HS-5 (cell line): Measurements from ENCODE around the gene FSHR.

Experiments used
- DNase-seq: peaks from one replicate; pipeline ENCODE4 v3.0.0-alpha.2; 2012; ENCODE audit warnings: low read depth

FSHR gene

GRCh38 chr2:49029406-49029805 is 124.9 kb downstream of the FSHR start:
- no peak for DNase-seq

GRCh38 chr2:49028101-49028500 is 126.2 kb downstream of the FSHR start:
- no peak for DNase-seq

- DNase-seq: no peak
These were observed 127.6 kb downstream of the FSHR start for GRCh38 chr2:49026706-49027105.

DNA sequence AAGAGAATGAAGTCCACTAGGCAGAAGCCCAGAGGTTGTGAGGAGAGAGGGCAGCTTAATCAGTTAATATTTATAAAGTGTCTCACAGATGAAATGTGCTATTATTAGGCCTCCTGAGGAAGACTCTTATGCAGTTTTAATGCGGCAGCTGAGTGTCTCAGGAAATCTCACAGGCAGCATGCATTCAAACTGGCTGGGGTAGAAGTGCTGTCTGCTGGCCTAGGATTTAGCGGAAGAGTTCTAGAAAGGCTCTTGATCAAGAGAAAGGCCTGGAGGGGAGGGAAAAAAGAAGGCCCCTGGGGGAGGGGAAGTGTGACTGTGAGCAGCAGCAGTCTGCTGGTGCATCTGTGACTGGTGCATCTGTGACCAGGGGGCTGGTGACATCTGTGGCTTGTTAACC is 133.0 kb downstream of the FSHR start:
- DNase-seq: no peak

GRCh38 chr2:49005261-49005660 is 149.1 kb downstream of the FSHR start:
- DNase-seq: no peak

- no peak for DNase-seq
These were observed 150.2 kb downstream of the FSHR start for GRCh38 chr2:49004036-49004626.

DNA sequence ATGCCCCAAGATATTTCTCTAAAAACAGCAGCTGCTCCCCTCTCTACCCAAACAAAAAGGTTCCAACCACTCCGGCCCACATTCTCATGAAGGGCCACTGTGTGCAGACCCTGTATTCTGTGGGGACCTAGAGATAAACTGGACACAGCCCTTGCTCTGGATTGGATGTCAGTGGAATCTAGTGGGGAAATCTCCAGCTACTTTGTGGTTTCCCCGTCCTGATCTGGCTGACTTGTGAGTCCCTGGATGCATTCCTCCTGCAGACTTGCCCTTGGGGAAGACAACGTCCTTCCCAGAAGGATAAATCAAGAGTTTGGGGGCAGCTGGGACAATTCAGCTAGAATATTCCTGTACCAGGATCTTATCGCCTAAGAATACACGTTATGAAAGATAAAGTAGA is 151.1 kb downstream of the FSHR start:
- DNase-seq: no peak

GRCh38 chr2:49002750-49003149 is 151.6 kb downstream of the FSHR start:
- no peak for DNase-seq

DNA sequence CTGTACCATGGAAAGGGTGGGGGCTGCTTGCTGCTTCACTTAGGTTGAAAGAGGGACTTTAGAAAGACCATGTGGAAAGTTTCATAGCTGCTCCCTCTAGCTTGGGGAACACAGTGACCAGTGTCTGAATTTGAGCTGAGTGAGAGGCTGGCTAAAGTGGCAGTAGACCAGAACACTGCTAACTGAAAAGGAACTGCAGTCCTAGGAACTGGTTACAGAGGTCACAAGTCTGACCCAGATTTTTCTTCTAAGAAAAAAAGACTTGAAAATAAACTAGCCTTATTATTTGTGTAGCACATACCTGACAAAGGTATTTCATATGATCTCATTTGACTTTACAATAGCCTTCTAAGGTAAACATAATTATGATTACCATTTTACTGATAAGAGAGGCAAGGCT is 153.6 kb downstream of the FSHR start:
- no peak for DNase-seq

DNA sequence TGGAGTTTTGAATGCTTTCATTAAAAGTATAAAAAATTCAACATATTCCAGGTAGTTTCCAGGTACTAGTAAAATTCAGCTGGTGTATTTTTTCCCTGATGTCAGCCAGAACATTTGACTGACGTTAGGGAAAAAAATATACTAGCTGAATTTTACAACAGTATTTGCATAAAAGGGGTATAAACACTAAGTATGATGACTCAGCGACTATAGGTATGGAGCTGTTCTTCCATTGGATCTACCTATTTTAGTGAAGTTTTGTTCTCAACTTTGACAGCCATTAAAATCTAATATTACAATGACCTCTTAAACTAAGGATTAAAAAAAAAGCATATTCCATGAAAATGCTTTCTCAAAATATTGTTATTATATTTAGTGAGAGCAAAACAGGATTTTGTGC is 155.9 kb downstream of the FSHR start:
- no peak for DNase-seq

GRCh38 chr2:48993576-48993975 is 160.7 kb downstream of the FSHR start:
- no peak for DNase-seq

DNA sequence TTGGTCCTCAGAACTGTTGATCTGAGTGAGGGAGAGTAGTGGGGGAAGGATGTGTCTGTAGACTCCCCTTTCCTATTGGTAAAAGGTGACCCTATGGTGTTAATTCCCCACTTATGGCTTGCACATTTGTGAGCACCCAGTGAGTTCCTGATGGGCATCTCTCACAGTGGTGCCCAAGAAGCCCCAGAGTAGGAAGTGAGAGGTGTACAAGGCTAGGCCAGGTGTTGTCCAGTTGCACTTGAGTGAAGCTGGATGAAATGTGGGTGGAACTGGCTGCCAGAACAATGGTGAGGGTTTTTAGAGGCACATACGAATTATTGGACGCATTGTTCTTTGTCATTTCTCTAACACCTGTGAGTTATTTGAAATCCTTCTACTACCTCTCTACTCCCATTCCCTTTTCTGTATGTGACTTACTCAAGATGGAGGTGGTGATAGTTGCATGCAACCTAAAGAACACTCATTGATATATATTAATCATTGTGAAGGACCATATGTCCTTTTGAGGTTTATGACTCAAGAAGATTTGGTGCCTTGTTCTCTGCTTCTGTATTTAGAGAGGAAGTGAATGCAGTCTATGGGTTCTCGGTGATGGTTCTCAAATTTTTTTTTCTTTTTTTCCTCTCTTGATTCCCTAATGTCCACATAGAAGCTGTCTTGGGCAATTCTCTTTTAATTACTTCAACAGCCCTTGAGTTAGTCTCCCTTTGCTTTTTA is 162.7 kb downstream of the FSHR start:
- no peak for DNase-seq

DNA sequence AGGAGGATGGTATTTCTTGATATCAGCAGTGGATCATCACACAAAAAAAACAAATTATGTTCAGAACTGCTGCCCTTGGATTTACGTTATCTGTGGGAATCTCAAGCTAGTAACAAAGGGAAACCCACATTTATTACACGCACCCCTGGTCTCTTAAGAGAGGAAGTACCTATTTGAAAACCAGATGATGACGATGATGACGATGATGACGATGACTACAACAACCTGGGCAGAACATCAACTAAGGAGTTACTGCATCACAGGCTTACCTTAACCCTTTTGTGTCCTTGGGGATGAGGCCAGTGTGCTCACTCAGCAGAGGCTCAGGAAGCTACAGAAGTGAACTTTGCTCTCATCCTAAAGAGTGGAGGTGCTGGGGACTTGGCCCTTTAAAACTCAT is 169.4 kb downstream of the FSHR start:
- no peak for DNase-seq

GRCh38 chr2:48983551-48983950 is 170.8 kb downstream of the FSHR start:
- DNase-seq: no peak

DNA sequence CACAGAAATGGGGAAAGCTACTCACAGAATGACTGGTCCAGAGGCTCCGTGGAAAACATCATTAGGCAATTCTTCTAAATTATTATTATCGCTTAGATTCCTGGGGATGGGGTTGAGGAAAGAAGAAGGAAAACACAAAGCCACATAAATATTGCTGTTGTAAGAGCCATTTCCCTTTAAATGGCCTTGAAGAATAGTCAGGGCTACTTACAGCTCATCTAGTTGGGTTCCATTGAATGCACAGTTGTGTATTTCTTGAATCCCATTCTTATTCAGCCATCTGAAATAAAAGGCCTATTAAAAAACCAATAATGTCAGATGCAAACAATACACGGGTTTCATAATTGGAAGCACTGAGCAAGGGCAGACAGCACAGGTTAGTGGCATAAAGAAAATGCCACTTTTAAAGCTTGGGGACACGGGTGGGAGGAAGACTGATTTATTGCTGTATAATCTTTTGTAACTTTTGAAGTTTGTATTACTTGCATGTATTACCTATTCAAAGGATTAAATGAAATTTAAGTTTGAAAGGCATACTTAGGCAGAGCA is 171.4 kb downstream of the FSHR start:
- no peak for DNase-seq

DNA sequence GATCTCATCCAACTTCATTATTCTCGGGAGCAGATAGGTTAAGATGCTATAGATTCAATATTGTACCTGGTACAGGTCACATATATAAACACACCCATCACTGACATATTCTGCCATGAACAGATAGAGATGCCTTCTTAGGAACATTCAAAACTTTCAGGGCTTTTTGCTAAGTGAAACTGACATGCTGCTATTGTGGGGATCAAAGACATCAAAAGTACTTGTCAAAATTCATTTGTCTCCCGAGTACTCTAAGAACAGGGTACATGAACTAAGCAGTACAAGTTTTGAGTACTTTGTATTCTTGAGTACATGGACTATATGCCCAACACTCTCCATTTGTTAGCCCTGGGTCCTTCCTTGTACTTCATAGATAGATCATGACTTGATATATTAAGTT is 173.5 kb downstream of the FSHR start:
- no peak for DNase-seq

DNA sequence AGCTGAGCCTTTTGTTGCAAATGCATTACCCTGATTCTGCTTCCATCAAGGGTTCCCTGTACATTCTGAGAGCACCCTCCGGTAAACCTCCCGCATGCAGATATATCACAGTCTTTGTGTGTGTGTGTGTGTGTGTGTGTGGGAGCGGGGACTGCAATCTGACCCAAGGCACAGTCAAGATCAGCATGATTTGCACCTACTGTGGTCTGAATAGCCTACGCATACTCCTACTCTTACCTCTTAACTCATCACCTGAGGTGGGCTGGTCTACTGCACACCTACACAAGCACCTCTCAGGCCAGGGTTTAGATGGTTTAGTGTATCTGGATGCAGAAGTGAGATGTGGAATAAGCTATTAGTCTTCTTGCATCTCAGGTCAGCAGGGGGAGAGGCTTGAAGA is 174.6 kb downstream of the FSHR start:
- no peak for DNase-seq

DNA sequence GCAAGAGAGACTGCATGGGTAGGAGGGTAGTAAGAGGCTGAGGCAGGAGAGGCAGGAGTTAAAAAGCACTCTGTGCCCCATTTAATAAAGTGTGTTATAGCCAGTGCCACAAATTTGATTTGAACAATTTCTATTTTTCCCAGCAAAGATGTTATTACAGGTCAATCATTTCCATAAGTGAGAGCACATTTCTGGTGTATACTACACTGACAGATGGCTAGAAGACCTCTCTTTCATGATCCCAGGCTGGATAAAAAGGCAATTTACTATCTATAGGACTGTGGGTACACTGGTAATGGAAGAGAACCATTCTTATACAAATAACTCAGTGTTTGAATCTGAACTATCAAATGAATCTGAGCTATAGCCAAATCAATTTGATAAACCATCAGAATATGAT is 176.2 kb downstream of the FSHR start:
- no peak for DNase-seq

DNA sequence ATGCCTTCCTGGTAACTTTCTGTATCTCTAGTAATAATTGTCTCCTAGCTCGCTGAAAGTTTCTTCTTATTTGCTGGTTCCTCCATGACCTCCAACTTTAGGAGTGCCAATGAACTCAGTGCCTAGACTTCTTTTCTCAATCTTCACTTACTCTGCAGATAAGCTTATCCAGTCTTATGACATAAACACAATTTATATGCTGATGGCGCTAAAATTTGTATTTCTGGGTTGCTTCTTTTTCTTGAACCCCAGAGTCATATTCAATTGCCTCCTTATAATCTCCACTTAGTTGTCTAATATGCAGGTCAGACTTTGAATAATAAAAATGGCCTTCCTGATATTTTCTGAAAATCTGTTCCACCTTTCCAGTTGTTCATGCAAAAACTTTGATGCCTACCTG is 182.5 kb downstream of the FSHR start:
- DNase-seq: no peak

DNA sequence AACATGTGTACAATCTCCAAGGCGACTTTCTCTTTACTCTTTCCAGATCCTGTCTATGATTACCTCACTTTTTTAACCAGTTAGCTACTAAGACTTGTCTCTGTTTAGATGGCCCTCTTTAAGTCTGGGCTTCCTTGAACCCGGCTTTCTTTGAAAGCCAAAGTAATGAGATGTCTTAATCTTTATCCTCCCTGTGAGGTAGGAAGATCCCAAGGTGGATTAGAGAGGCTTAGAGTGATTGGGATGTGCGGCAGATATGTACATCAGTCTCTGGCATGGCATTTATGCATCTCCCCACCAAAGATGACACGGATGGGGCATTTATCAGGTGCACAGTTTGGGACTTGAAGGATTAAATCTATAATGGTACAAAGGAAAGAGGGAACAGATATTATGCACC is 186.3 kb downstream of the FSHR start:
- DNase-seq: no peak

- DNase-seq: no peak
These were observed 189.1 kb downstream of the FSHR start for GRCh38 chr2:48965204-48965603.

DNA sequence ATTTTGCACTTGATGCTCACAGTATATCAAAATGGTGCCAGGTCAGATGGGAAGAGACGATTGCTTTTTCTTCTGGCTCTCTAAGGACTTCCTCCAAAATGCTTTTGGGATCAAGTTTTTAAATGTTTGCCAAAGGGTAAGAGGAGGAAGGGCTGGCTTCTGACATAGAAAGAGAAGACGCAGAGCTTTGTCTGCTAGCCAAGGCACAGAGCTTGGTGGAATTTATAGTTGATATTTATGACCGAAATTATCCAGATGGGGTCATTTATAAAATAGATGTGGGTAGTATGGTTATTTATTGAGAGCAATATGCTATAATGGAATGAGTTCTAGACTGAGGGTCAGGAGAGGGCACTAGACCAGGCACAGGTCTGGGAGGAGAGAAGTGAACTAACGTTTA is 193.3 kb downstream of the FSHR start:
- DNase-seq: no peak

GRCh38 chr2:48954935-48955334 is 199.4 kb downstream of the FSHR start:
- peak; percentile 11 for DNase-seq

DNA sequence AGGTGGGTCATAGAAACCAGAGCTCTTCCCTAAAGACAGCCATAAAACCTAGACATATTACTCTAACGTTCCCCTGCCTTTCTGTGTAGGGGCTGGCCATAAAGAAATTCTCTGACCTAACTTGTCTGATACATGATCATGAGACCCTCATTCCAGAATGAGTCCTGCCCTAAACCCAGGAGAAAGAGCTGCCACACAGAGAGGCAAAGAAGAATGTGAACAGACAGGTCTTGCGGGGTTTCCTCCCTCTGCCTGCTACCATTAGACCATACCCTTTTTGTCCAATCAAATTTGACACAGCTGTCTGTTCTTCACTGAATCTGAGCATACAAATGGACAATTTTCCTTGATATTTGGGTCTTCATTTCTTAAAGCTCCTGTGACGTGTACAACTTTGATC is 200.0 kb downstream of the FSHR start:
- DNase-seq: no peak
